NCI-H1092 (cell line): ENCODE data around the gene FAM72A.
"Not testable (repeated sequence)": the region's sequence is repeated elsewhere in the genome, so short reads cannot be mapped to it uniquely, and the experiment has no call there.

ENCODE experiments used
- DNase-seq: peaks from one replicate; lab custom pipeline; 2025; lab: John Stamatoyannopoulos, UW

Gene FAM72A

GRCh38 chr1:206215600-206216392 is 13.2 kb upstream of the FAM72A start:
- DNase-seq, result not testable (repeated sequence)

GRCh38 chr1:206210802-206211201 is 8.2 kb upstream of the FAM72A start:
- DNase-seq, result not testable (repeated sequence)

- DNase-seq, result not testable (repeated sequence)
Observed at GRCh38 chr1:206205569-206205968, 2.9 kb upstream of the FAM72A start.

- not testable (repeated sequence) for DNase-seq
Observed at GRCh38 chr1:206204871-206205270, 2.2 kb upstream of the FAM72A start.

- not testable (repeated sequence) for DNase-seq
Observed at GRCh38 chr1:206204159-206204511, 1.5 kb upstream of the FAM72A start.

GRCh38 chr1:206203364-206204158 is 922 bp upstream of the FAM72A start, which contains the start of gene SRGAP2:
Gene SRGAP2 (plus strand): TSS chr1:206203541. CDS start chr1:206205971, 2,430 bp downstream.
- DNase-seq, result peak; percentile 48

- DNase-seq, result not testable (repeated sequence)
Observed at GRCh38 chr1:206196748-206197424, 5.8 kb downstream of the FAM72A start.

- DNase-seq, result not testable (repeated sequence)
Observed at GRCh38 chr1:206195182-206195581, 7.5 kb downstream of the FAM72A start.

- not testable (repeated sequence) for DNase-seq
Observed at GRCh38 chr1:206186826-206187225, 15.8 kb downstream of the FAM72A start.

- not testable (repeated sequence) for DNase-seq
Observed at GRCh38 chr1:206185778-206186177, 16.9 kb downstream of the FAM72A start.

GRCh38 chr1:206183788-206184187 is 18.9 kb downstream of the FAM72A start:
- not testable (repeated sequence) for DNase-seq

GRCh38 chr1:206182368-206183317 is 20.0 kb downstream of the FAM72A start:
- not testable (repeated sequence) for DNase-seq

GRCh38 chr1:206179666-206180065 is 23.0 kb downstream of the FAM72A start:
- DNase-seq, result not testable (repeated sequence)

- DNase-seq, result not testable (repeated sequence)
Observed at GRCh38 chr1:206178061-206178989, 24.3 kb downstream of the FAM72A start.

- not testable (repeated sequence) for DNase-seq
Observed at GRCh38 chr1:206176114-206176502, 26.5 kb downstream of the FAM72A start.

- DNase-seq, result not testable (repeated sequence)
Observed at GRCh38 chr1:206175459-206176113, 27.1 kb downstream of the FAM72A start.

- DNase-seq, result peak; percentile 30
Observed at GRCh38 chr1:206174182-206174868, 28.3 kb downstream of the FAM72A start.

- not testable (repeated sequence) for DNase-seq
Observed at GRCh38 chr1:206173110-206173719, 29.4 kb downstream of the FAM72A start.
